K562 (cell line): ENCODE measurements around the gene TXNRD2. TPM values are rescaled to one million over a fixed set of nuclear protein-coding genes. Genes with fewer than 3 reads are reported as not detected.
A peak's percentile ranks its signal among the peaks of the same experiment; 100 is the strongest.

Source experiments
- C11orf30 ChIP-seq: fragments of 450-650 bp; IDR thresholded peaks from 2 replicates; pipeline ENCODE4 v1.6.1; 2016; ENCODE audit warnings: low read depth, mild to moderate bottlenecking
- CHD2 ChIP-seq: IDR thresholded peaks from 2 replicates; pipeline ENCODE4 v1.6.1; 2011; ENCODE audit warnings: low read depth, low read length
- FUS ChIP-seq: fragments of 200-400 bp; formaldehyde crosslinking; optimal IDR thresholded peaks from 2 replicates; pipeline ENCODE3; 2017; ENCODE audit warnings: low read depth, low read length
- GABPB1 ChIP-seq: sonication (generic); formaldehyde crosslinking; IDR thresholded peaks from 2 replicates; pipeline ENCODE4 v1.8.0; 2022; ENCODE audit warnings: mild to moderate bottlenecking, missing genetic modification reagents
- GATAD2A ChIP-seq: fragments of 450-650 bp; IDR thresholded peaks from 2 replicates; pipeline ENCODE4 v1.6.1; 2017
- HCFC1 ChIP-seq: IDR thresholded peaks from 2 replicates; pipeline ENCODE4 v1.6.1; 2012; ENCODE audit warnings: low read depth, low read length, improper control_type of control experiment
- PTRF ChIP-seq: fragments of 450-650 bp; IDR thresholded peaks from 2 replicates; pipeline ENCODE4 v1.6.1; 2016; ENCODE audit warnings: mild to moderate bottlenecking, missing genetic modification characterization, missing compliant biosample characterization
- RBM39 ChIP-seq: fragments of 200-400 bp; formaldehyde crosslinking; optimal IDR thresholded peaks from 2 replicates; pipeline ENCODE3; 2018; ENCODE audit warnings: low read depth, low read length
- SPI1 ChIP-seq: IDR thresholded peaks from 2 replicates; pipeline ENCODE4 v1.6.1; 2011; ENCODE audit warnings: low read depth, low read length, control low read depth, borderline replicate concordance
- SRSF7 ChIP-seq: fragments of 200-400 bp; formaldehyde crosslinking; optimal IDR thresholded peaks from 2 replicates; pipeline ENCODE3; 2017; ENCODE audit warnings: mild to moderate bottlenecking, low read depth, low read length
- TAL1 ChIP-seq: fragments of 450-650 bp; IDR thresholded peaks from 2 replicates; pipeline ENCODE4 v1.6.1; 2016; ENCODE audit warnings: mild to moderate bottlenecking
- ZNF134 ChIP-seq: fragments of 250-450 bp; sonication (Bioruptor Pico); conservative IDR thresholded peaks from 2 replicates; pipeline ENCODE4 v1.4.0; 2020
- ZNF23 ChIP-seq: fragments of 250-450 bp; sonication (Bioruptor Pico); IDR thresholded peaks from 2 replicates; pipeline ENCODE4 v1.4.0; 2020; ENCODE audit warnings: mild to moderate bottlenecking
- polyA plus RNA-seq, 8 experiments: library from polyadenylated mRNA; depleted of rRNA in 4 of 8; stranded (reverse) in 5 of 8; unstranded in 3 of 8; fragments of >200 nt; fragmentation: Nextera tagmentation in 2 of 8; fragmentation: Illumina TruSeq in 1 of 8; extraction: Ambion mirVana in 2 of 8; extraction: Trizol in 1 of 8; gene quantifications; 2 replicates each; pipeline versions ENCODE4 v1.2.1 to v1.2.3, GENCODE V29; 2011 to 2014; ENCODE audit warnings: inconsistent platforms in 1 of 8, missing spikeins in 1 of 8
- total RNA-seq, 7 experiments: library from RNA; depleted of rRNA in 6 of 7; stranded (reverse); fragments of >200 nt in 6 of 7; fragmentation: Illumina TruSeq in 2 of 7; extraction: Trizol in 2 of 7; gene quantifications; 2 replicates each; pipeline versions ENCODE4 v1.2.1 to v1.2.3, GENCODE V29; 2011 to 2021; ENCODE audit warnings: low replicate concordance in 1 of 7
- TF ChIP-seq, protein P1 (sequence below): fragments of 250-450 bp; sonication (Bioruptor Pico); IDR thresholded peaks from 2 replicates; pipeline ENCODE4 v1.8.0; 2022; ENCODE audit warnings: inconsistent platforms
- TF ChIP-seq, protein P2 (sequence below): IDR thresholded peaks from 2 replicates; pipeline ENCODE4 v1.6.1; 2014; ENCODE audit warnings: antibody characterized with exemption
- TF ChIP-seq, protein P3 (sequence below): IDR thresholded peaks from 2 replicates; pipeline ENCODE4 v1.6.1; 2016; ENCODE audit warnings: missing genetic modification characterization, missing compliant biosample characterization
- TF ChIP-seq, protein P4 (sequence below), 2 experiments: fragments of 450-650 bp; IDR thresholded peaks; 2 replicates each; pipeline ENCODE4 v1.6.1; 2018; ENCODE audit warnings: mild to moderate bottlenecking in 2 of 2, low read depth in 1 of 2; ENCODE audit not compliant: partially characterized antibody in 2 of 2

Gene TXNRD2
- total and polyA plus RNA-seq, 9 of the 15 experiments (the other 6 are each of a cell fraction or from before 2014, with no cell fraction given), result 3.3 to 80.2 (median 49.4) TPM

DNA sequence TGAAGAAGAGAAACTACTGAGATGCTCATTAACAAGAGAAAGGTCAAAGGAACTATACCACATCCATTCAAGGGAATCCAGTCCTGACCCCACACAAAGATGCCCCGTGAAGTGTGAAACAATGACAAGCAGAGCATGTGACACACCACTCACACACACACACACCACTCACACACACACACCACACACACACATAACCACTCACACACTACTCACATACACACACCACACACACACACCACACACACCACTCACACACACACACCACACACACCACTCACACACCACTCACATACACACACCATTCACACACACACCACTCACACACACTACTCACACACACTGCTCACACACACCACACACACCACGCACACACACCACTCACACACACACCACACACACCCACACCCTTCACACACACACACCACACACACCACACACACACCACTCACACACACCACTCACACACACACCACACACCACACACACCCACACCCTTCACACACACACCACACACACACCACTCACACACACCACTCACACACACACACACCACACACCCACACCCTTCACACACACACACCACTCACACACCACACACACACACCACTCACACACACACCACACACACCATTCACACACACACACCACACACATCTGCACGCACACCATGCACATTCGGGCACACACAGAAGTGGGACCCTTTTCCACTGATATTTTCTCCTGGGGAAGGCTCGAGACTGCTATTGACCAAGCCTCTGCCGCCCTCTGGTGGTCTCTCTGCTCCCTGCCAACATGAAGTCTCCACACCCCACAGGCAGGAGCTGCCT lies 32.1 kb downstream of the TXNRD2 start (continued):
- TF ChIP-seq, protein P1, sequence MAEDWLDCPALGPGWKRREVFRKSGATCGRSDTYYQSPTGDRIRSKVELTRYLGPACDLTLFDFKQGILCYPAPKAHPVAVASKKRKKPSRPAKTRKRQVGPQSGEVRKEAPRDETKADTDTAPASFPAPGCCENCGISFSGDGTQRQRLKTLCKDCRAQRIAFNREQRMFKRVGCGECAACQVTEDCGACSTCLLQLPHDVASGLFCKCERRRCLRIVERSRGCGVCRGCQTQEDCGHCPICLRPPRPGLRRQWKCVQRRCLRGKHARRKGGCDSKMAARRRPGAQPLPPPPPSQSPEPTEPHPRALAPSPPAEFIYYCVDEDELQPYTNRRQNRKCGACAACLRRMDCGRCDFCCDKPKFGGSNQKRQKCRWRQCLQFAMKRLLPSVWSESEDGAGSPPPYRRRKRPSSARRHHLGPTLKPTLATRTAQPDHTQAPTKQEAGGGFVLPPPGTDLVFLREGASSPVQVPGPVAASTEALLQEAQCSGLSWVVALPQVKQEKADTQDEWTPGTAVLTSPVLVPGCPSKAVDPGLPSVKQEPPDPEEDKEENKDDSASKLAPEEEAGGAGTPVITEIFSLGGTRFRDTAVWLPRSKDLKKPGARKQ (CRISPR knock-in tag), result no peak
- TF ChIP-seq, protein P2, sequence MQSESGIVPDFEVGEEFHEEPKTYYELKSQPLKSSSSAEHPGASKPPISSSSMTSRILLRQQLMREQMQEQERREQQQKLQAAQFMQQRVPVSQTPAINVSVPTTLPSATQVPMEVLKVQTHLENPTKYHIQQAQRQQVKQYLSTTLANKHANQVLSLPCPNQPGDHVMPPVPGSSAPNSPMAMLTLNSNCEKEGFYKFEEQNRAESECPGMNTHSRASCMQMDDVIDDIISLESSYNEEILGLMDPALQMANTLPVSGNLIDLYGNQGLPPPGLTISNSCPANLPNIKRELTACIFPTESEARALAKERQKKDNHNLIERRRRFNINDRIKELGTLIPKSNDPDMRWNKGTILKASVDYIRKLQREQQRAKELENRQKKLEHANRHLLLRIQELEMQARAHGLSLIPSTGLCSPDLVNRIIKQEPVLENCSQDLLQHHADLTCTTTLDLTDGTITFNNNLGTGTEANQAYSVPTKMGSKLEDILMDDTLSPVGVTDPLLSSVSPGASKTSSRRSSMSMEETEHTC, result no peak
- TF ChIP-seq SRSF7 (no peak), C11orf30 (no peak; the same call in 1 of the 2 replicates), GABPB1 (CRISPR knock-in tag) (no peak), PTRF (tag) (no peak), RBM39 (peak; percentile 78), FUS (no peak), ZNF23 (no peak), CHD2 (peak; percentile 50; the same call in 1 of the 2 replicates), TAL1 (peak; percentile 54), HCFC1 (peak; percentile 63), GATAD2A (peak; percentile 78; the same call in 1 of the 2 replicates), ZNF134 (CRISPR knock-in tag) (no peak), SPI1 (no peak)
- TF ChIP-seq, protein P3, sequence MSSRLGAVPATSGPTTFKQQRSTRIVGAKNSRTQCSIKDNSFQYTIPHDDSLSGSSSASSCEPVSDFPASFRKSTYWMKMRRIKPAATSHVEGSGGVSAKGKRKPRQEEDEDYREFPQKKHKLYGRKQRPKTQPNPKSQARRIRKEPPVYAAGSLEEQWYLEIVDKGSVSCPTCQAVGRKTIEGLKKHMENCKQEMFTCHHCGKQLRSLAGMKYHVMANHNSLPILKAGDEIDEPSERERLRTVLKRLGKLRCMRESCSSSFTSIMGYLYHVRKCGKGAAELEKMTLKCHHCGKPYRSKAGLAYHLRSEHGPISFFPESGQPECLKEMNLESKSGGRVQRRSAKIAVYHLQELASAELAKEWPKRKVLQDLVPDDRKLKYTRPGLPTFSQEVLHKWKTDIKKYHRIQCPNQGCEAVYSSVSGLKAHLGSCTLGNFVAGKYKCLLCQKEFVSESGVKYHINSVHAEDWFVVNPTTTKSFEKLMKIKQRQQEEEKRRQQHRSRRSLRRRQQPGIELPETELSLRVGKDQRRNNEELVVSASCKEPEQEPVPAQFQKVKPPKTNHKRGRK (tag), result no peak
- TF ChIP-seq, protein P4, sequence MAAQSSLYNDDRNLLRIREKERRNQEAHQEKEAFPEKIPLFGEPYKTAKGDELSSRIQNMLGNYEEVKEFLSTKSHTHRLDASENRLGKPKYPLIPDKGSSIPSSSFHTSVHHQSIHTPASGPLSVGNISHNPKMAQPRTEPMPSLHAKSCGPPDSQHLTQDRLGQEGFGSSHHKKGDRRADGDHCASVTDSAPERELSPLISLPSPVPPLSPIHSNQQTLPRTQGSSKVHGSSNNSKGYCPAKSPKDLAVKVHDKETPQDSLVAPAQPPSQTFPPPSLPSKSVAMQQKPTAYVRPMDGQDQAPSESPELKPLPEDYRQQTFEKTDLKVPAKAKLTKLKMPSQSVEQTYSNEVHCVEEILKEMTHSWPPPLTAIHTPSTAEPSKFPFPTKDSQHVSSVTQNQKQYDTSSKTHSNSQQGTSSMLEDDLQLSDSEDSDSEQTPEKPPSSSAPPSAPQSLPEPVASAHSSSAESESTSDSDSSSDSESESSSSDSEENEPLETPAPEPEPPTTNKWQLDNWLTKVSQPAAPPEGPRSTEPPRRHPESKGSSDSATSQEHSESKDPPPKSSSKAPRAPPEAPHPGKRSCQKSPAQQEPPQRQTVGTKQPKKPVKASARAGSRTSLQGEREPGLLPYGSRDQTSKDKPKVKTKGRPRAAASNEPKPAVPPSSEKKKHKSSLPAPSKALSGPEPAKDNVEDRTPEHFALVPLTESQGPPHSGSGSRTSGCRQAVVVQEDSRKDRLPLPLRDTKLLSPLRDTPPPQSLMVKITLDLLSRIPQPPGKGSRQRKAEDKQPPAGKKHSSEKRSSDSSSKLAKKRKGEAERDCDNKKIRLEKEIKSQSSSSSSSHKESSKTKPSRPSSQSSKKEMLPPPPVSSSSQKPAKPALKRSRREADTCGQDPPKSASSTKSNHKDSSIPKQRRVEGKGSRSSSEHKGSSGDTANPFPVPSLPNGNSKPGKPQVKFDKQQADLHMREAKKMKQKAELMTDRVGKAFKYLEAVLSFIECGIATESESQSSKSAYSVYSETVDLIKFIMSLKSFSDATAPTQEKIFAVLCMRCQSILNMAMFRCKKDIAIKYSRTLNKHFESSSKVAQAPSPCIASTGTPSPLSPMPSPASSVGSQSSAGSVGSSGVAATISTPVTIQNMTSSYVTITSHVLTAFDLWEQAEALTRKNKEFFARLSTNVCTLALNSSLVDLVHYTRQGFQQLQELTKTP (IDR thresholded peaks at IDR 0.05; ENCODE audit: low read depth in 1 of 2, partially characterized antibody in 2 of 2), result peak in 1 of 2 experiments; percentile 93
